ES-I3 (cell line): ENCODE results near the gene ZNF423.

ENCODE experiments used
- H3K36me3 ChIP-seq: 2 replicates; pipeline ENCODE4 v1.6.1; 2013; ENCODE audit warnings: mild to moderate bottlenecking, low read length, control low read depth, moderate library complexity; ENCODE audit not compliant: insufficient read depth
- H3K4me1 ChIP-seq: 2 replicates; pipeline ENCODE4 v1.6.1; 2013; ENCODE audit warnings: mild to moderate bottlenecking, control low read depth, low read length; ENCODE audit not compliant: insufficient read depth
- H3K9ac ChIP-seq: 2 replicates; pipeline ENCODE4 v1.6.1; 2013; ENCODE audit warnings: low read depth, mild to moderate bottlenecking, low read length, moderate library complexity
- H3K9me3 ChIP-seq: 2 replicates; pipeline ENCODE4 v1.6.1; 2013; ENCODE audit warnings: mild to moderate bottlenecking, low read length, moderate library complexity; ENCODE audit not compliant: control insufficient read depth, insufficient read depth

The ZNF423 gene

DNA sequence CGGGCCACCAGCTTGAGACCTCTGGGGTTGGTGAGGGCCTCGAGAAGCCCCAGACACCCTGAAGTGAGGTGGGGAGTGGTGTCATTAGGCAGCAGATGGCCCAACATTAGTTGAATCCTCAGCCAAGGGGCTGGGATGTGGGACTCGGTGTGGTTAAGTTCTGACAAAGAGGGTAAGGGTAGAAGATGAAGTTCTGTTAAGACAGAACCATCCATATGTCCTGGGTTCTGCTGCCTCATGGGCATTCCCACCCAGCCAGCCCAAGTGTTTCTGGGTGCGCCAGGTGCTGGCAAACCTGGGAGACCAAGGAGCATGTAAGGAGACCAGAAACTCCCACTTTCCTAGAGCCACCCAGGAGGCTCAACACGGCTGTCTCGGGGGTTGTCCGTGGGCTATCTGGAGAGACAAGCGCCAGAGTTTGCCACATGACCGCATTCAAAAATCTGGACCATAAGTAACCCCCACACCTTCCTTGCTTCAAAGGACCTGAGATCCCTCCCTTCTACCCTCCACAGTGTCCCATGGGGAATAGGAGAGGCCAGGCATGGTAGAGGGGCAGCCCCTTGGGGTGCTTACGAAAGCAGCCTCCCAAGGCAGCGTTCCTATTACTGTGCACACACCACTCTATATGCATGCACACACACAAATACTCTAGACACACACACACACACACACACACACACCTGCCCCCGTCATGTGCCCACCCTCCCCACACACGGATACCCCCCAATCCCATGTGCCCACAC, 353.6 kb downstream of the ZNF423 start:
- H3K4me1 ChIP-seq, result no peaks in the 10 kb centered on the region
- no peaks in the 10 kb centered on the region for H3K36me3 ChIP-seq
- H3K9ac ChIP-seq, result no peak overlapping the region
- no peaks in the 10 kb centered on the region for H3K9me3 ChIP-seq

DNA sequence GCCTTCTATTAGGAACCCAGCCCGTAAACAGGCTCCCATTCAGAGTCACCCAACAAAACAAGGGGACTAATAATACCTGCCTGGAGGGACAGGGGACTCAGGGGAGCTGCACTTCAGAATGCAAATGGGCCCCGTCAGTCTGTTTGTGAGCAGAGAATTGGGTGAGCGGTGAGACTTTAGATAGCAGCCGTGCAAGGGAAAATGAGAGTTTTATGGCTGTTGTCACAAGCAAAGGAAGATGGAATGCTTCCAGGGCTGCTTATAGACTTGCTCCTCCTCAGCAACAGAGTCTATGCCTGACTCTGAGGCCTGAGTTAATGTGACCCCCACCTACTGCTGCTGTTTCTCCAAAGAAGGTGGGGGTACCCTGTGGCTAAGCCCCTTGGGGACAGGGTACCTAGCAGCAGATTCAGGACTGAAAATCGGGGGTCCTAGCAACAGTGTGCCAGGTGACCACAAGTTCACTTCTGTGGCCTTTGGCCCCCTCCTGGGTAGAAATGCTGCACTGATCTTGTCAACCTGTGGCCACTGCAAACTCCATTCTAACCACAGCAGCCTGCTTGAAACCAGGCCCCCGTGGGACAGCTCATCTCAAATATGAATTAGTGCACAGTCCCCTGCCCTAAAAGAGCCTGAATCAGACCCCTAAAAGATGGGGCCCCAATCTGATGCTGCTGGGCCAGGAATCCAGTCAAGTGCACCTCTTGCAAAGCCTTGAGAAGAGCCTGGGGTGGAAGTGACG, 355.9 kb downstream of the ZNF423 start:
- Histone ChIP-seq H3K4me1 (no peaks in the 10 kb centered on the region), H3K36me3 (no peaks in the 10 kb centered on the region), H3K9me3 (no peaks in the 10 kb centered on the region), H3K9ac (no peak overlapping the region)

DNA sequence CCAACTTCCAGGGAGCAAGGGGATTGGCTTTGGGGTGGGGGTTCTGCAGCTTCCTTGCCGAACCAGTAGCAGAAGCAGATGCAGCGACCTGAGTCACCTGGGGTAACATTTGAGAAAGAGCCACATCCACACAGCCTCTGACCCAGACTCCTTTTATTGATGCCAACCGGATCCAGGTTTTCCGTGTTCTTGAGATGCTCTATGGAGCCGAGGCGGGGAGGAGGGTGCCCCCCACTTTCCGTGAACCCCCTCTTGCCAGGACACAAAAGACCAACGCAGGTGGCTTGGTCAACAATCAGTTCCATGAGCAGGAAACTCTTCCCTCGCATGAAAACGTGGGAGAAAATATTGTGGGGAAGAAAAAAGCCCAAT, 356.5 kb downstream of the ZNF423 start:
- no peaks in the 10 kb centered on the region for H3K36me3 ChIP-seq
- no peaks in the 10 kb centered on the region for H3K4me1 ChIP-seq
- H3K9ac ChIP-seq, result no peak overlapping the region
- no peaks in the 10 kb centered on the region for H3K9me3 ChIP-seq

DNA sequence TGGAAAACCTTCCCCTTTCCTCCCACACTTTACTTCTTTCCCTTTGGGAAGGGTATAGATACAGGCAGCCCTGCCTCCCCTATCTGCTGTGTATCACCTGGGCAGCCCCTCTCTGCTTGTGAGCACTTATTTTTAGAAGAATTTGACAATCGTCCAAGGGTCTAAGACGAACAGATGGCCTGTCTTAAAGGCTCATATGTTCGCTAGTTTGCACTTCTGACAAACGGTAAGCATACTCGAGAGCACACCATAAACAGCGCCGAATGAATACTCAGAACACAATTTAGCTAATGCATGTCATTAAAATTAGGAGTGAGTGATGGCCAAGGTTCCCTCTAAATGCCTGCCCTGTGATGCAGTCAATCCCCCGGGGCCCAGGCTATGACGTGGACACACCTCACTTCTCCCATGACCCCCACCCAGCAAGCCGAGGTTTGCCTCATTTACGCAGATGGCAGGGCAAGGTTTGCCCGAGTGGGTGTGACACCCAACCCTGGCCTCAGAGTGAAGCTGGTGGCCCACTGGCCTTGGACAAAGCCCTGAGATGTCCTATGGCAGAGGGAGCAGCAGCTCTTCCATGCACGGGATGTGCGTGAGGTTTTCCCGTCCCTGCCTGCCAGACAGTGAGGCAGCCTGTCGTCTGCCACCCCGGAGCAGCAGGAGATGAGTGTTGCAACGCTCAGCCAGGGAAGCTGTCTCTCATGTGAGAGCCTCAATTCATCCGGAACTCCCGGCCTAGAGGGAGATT, 357.1 kb downstream of the ZNF423 start:
- no peaks in the 10 kb centered on the region for H3K9me3 ChIP-seq

DNA sequence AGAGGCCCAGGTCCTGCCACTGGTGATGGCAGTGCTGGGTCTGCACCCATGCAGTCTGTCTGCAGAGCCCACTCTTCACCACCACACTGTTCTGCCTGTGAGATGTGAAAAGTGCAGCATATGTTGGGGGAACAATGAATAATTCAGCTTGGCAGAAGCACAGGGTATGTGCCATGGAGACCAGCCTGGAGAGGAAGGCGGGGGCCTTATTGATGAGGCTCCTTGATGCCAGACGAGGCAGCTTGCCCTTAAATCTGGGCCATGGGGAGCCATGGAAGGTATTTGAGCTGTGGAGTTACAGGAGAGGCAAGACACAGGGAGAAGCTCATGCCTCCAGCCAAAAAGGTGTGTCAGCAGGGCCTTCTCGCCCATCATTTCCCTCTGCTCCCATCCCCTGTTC, 357.6 kb downstream of the ZNF423 start:
- H3K36me3 ChIP-seq, result no peaks in the 10 kb centered on the region
- H3K9me3 ChIP-seq, result no peaks in the 10 kb centered on the region
- no peak overlapping the region for H3K9ac ChIP-seq
- no peaks in the 10 kb centered on the region for H3K4me1 ChIP-seq

More for the DNA sequence above, 357.1 kb downstream of the ZNF423 start:
- Histone ChIP-seq H3K4me1 (no peaks in the 10 kb centered on the region), H3K9ac (no peak overlapping the region), H3K36me3 (no peaks in the 10 kb centered on the region)

DNA sequence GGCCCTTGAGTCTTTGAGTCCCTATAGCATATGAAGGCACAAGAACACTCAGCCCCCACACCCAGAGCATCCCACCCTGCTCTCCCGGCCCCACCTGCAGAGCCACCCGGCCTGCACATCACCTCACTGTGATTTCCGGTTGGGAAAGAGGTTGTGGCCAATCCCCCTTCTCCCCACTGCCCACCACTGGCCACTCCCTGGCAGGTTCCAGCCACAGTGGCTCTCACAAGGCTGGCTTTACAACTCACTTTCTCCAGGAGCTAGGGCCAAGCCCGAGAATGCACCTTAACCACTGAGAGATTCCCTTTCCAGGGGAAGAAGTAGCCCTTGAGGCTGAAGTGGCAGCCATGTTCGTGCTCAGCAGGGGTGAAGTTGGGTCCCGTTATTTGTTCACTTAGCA, 358.4 kb downstream of the ZNF423 start:
- Histone ChIP-seq H3K4me1 (no peaks in the 10 kb centered on the region), H3K9ac (no peak overlapping the region), H3K9me3 (no peaks in the 10 kb centered on the region), H3K36me3 (no peaks in the 10 kb centered on the region)

DNA sequence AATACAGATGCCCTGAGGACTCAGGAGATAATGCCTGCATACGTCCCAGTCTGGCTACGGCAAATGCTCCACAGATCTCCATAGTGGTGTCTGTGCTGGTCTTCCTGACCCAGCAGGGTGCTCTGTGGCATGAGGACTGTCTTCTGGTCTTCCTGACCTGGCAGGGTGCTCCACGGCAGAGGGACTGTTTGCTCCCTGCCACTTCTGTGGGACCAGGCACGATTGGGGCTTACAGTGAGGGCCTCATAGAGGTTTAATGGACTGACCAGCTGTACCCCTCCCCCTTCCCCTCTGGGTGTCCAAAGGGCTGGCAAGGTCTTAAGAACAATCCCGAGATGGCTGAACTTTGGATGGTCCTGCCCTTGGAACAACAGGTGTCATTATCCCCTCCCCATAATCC, 359.3 kb downstream of the ZNF423 start:
- Histone ChIP-seq H3K36me3 (no peaks in the 10 kb centered on the region), H3K9me3 (no peaks in the 10 kb centered on the region), H3K4me1 (peaks cover 2% of the 10 kb centered on the region; the same call in 1 of the 2 replicates), H3K9ac (no peak overlapping the region)

DNA sequence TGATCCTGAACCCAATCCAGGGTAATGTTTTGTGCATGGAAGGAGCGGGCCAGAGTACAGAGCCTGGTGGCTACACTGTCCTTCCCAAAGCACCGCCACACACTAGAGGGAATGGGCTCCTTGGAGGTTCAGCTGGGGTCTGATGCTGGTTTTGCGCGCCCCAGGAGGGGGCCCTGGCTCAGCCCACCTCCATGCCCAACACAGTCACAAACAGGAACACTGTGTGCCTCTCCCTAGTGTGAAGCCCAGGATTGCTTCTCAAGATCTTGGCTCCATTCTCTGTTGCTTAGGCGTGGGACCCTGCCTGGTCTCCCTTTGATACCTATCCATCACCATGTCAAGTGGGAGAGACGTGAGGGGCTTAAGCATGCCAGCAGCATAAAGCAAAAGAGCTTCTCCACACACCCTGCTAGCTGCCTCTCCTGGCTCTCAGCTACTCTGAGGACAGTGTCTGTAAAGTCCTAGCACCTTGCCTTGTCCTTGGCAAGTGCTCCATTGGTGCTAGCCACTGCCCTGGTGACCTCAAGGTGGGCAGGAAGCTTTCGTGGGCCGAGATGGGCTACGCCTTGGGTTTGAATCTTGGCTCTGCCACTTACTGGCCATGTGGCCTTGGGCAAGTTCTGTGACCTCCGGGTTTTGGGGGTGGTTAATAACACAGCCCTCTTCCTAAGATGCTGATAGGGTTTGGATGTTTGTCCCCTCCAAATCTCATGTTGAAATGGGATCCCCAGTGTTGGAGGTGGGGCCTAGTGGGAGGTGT, 360.1 kb downstream of the ZNF423 start:
- Histone ChIP-seq H3K36me3 (no peaks in the 10 kb centered on the region), H3K9ac (no peak overlapping the region), H3K4me1 (peaks cover 2% of the 10 kb centered on the region; the same call in 1 of the 2 replicates), H3K9me3 (no peaks in the 10 kb centered on the region)

DNA sequence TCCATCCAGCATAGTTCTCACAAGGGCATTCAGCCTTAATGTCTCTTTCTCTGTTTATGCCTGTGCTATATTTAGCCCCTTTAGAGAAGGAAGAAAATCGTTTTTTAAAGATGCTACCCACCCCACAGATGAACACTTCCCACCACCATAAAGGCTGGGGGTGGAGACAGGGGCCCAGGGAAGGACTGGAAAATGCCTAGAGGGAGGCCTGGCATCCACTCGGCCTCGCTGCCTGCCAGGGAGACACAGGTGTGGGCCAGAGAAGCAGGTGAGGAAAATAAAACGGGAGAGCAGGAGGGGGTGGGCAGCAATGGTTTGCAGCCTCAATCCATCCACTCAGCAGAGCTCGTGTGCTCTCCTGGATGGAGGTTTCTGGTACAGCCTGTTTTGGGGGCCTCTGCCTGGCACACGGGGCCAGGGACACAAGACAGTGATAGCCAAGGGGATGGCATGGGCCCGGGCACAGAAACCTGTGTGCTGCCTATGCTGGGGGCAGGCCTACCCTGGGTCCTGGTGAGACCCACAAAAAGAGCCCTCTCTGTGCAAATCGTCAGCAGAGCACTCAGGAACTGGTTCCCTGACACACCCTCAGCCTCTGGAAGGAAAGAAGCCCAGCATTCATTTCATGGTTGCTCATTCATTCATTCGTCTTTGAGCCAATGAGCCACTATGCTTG, 360.9 kb downstream of the ZNF423 start:
- H3K4me1 ChIP-seq, result peaks cover 2% of the 10 kb centered on the region; the same call in 1 of the 2 replicates
- H3K9me3 ChIP-seq, result no peaks in the 10 kb centered on the region
- H3K36me3 ChIP-seq, result no peaks in the 10 kb centered on the region
- H3K9ac ChIP-seq, result no peak overlapping the region

DNA sequence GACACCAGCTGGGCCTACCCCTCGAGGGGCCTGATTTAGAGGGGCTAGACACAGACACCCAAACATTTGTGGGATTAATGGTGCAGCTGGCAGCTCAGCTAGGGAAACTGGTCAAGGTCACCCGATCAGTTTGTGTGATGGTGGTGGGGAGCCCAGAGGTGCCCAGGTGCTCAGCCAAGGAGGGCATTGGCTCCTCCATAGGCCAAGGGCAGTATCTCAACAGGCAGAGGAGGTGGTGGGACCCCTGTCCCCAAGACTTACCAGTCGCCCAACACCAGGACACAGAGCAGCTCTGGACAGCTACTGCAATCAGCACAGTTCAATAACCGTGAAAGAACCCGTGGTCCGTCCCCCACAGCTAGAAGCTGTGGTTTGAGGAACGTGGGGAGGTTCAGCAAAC, 361.4 kb downstream of the ZNF423 start:
- Histone ChIP-seq H3K9me3 (no peaks in the 10 kb centered on the region), H3K9ac (no peak overlapping the region), H3K4me1 (peaks cover 2% of the 10 kb centered on the region; the same call in 1 of the 2 replicates), H3K36me3 (no peaks in the 10 kb centered on the region)

DNA sequence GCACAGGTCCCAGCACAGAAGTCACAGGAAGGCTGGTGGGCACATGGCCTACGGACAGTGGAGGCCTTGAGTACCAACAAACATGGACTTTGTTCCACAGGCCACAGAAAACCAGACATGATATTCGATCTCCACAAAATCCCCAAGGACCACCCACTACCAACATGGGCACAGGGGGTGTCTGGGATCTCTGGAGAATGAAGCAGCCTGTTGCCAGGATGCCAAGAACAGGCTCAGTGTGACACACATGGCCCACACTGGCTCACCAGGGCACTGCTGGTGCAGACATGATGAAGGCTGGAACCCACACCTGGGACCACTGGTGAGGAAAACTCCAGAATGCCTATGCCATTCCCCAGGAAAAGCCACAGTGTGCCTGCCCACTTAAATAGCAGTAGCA, 362.1 kb downstream of the ZNF423 start:
- Histone ChIP-seq H3K9me3 (no peaks in the 10 kb centered on the region), H3K9ac (no peak overlapping the region), H3K4me1 (peaks cover 2% of the 10 kb centered on the region; the same call in 1 of the 2 replicates), H3K36me3 (no peaks in the 10 kb centered on the region)

DNA sequence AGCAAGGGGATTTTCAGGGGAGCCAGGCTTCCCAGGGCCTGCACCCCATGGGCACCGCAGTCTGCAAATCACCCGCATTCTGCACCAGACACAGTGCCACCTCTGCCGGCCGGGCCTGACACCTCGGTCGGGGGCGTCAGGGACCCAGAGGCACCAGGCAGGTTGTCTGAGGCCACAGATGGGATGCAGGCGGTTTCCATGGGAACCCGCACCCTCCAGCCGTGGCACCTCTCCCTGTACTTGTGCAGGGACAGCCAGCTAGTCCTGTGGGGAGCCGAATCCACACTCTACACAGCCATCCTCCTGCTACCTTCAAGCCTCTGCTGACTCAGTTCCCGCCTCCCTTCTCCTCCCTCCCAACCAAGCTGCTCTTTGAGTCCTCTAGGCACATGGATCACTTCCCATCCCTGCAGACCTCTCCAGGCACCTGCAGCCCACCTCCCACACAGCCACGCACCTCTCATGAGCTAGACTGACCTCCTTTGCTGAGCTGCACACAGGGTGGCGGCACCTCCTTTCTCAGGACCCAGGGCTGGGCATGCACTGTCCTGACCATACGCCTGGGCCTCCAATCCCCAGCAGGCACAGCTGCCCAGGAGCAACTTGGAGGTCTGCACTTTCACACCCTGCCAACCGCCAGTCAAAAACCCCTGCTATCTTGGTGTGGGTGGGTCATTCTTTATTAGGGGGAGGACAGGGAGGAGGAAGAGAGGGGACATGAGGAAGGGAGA, 362.9 kb downstream of the ZNF423 start:
- H3K36me3 ChIP-seq, result no peaks in the 10 kb centered on the region

More for the DNA sequence above, 362.9 kb downstream of the ZNF423 start:
- Histone ChIP-seq H3K4me1 (peaks cover 2% of the 10 kb centered on the region; the same call in 1 of the 2 replicates), H3K9me3 (no peaks in the 10 kb centered on the region), H3K9ac (no peak overlapping the region)
